ENCODE measurements around the gene DUOX1.
A peak's percentile ranks its signal among the peaks of the same experiment; 100 is the strongest.

Gene DUOX1

GRCh38 chr15:45144775-45145174 lies 15.0 kb downstream of the DUOX1 start:
- no peak for DNase-seq

- DNase-seq, result no peak
Measured at GRCh38 chr15:45146405-45146804, 16.6 kb downstream of the DUOX1 start.

- DNase-seq, result no peak
Measured at GRCh38 chr15:45147606-45148005, 17.8 kb downstream of the DUOX1 start.

- no peak for DNase-seq
Measured at GRCh38 chr15:45148076-45149059, 18.6 kb downstream of the DUOX1 start.

GRCh38 chr15:45149060-45149459 lies 19.3 kb downstream of the DUOX1 start:
- DNase-seq, result no peak

GRCh38 chr15:45150481-45150880 lies 20.7 kb downstream of the DUOX1 start:
- DNase-seq, result no peak

GRCh38 chr15:45150997-45151396 lies 21.2 kb downstream of the DUOX1 start:
- no peak for DNase-seq

- DNase-seq, result no peak
Measured at GRCh38 chr15:45151998-45152828, 22.4 kb downstream of the DUOX1 start.

- DNase-seq, result no peak
Measured at GRCh38 chr15:45155739-45156138, 25.9 kb downstream of the DUOX1 start.

- no peak for DNase-seq
Measured at GRCh38 chr15:45156744-45157455, 27.1 kb downstream of the DUOX1 start.

GRCh38 chr15:45157974-45158373 lies 28.2 kb downstream of the DUOX1 start:
- no peak for DNase-seq

GRCh38 chr15:45161666-45162065 lies 31.9 kb downstream of the DUOX1 start:
- no peak for DNase-seq

GRCh38 chr15:45162771-45163507 lies 33.1 kb downstream of the DUOX1 start:
- DNase-seq, result no peak

GRCh38 chr15:45163508-45163856 lies 33.7 kb downstream of the DUOX1 start:
- no peak for DNase-seq

GRCh38 chr15:45164914-45165313 lies 35.1 kb downstream of the DUOX1 start:
- DNase-seq, result no peak

- DNase-seq, result no peak
Measured at GRCh38 chr15:45165536-45165935, 35.7 kb downstream of the DUOX1 start.

- DNase-seq, result peak; percentile 29
Measured at GRCh38 chr15:45166834-45167630, 37.2 kb downstream of the DUOX1 start.

GRCh38 chr15:45167631-45168205 lies 37.9 kb downstream of the DUOX1 start:
- DNase-seq, result no peak

- DNase-seq, result no peak
Measured at GRCh38 chr15:45168286-45168685, 38.5 kb downstream of the DUOX1 start.

- DNase-seq, result no peak
Measured at GRCh38 chr15:45168751-45169551, 39.2 kb downstream of the DUOX1 start.

Measured in SIG-M5 (cell line).